ENCODE measurements around the gene GJA5. TPM values are rescaled to one million over a fixed set of nuclear protein-coding genes. Genes with fewer than 3 reads are reported as not detected.

GJA5 gene
- polyA plus RNA-seq, 2 of the 4 experiments (the other 2 are of a cell fraction), result not detected

GRCh38 chr1:147762233-147763024, 2.0 kb upstream of the GJA5 start (continued):
- TF ChIP-seq RAD21 (conservative IDR thresholded peaks at IDR 0.05 in 1 of 2, IDR thresholded peaks at IDR 0.05 in 1 of 2), result no peak
- no peak for TF ChIP-seq MYC (IDR thresholded peaks at IDR 0.05; ENCODE audit: borderline replicate concordance, low read length)

GRCh38 chr1:147758379-147759100, 1.9 kb downstream of the GJA5 start:
- ChIA-PET POLR2A (no interaction called here), CTCF (no interaction called here)
- no peak overlapping the region for H3K4me3 ChIP-seq
- no peak for DNase-seq (ENCODE audit: low read depth in 1 of 2, low spot score in 1 of 2)
- TF ChIP-seq TFCP2L1 (CRISPR knock-in tag; IDR thresholded peaks at IDR 0.05) (no peak), RNF2 (IDR thresholded peaks at IDR 0.05; ENCODE audit: borderline replicate concordance, low read depth) (no peak)
- no peak overlapping the region for H3K27ac ChIP-seq
- 65% methylated on average over 24 of the region's 24 CpGs for WGBS (ENCODE audit: missing lambda C conversion rate)
- no peak for ATAC-seq
- H3K4me1 ChIP-seq, result no peaks in the 10 kb centered on the region
- H3K9me3 ChIP-seq, result no peaks in the 10 kb centered on the region
- no peak overlapping the region for H3K4me2 ChIP-seq
- no peak for FAIRE-seq

GRCh38 chr1:147757015-147757990, 3.1 kb downstream of the GJA5 start:
- Histone ChIP-seq H3K4me1 (no peaks in the 10 kb centered on the region), H3K9me3 (no peaks in the 10 kb centered on the region), H3K4me3 (no peak overlapping the region), H3K27ac (no peak overlapping the region), H3K4me2 (no peak overlapping the region)
- ChIA-PET POLR2A (no interaction called here), CTCF (no interaction called here)
- ATAC-seq, result no peak
- 34% methylated on average over 4 of the region's 4 CpGs for WGBS (ENCODE audit: missing lambda C conversion rate)
- no peak for FAIRE-seq
- TF ChIP-seq CBX8 (IDR thresholded peaks at IDR 0.05), result no peak
- no peak for TF ChIP-seq HOXB5 (CRISPR knock-in tag; IDR thresholded peaks at IDR 0.05)
- no peak for TF ChIP-seq PBX3 (IDR thresholded peaks at IDR 0.05)
- TF ChIP-seq ZSCAN20 (CRISPR knock-in tag; IDR thresholded peaks at IDR 0.05), result no peak
- TF ChIP-seq HEYL (CRISPR knock-in tag; IDR thresholded peaks at IDR 0.05), result no peak
- no peak for TF ChIP-seq CHD2 (IDR thresholded peaks at IDR 0.05; ENCODE audit: low read length, partially characterized antibody)
- TF ChIP-seq NFE2L2 (conservative IDR thresholded peaks at IDR 0.05; ENCODE audit: low read length), result no peak
- no peak for TF ChIP-seq HMGXB4 (CRISPR knock-in tag; IDR thresholded peaks at IDR 0.05; ENCODE audit: borderline replicate concordance)
- no peak for TF ChIP-seq CTCF (IDR thresholded peaks at IDR 0.05)
- no peak for TF ChIP-seq RFX5 (IDR thresholded peaks at IDR 0.05)
- TF ChIP-seq CHD4 (IDR thresholded peaks at IDR 0.05; ENCODE audit: borderline replicate concordance), result no peak
- no peak for TF ChIP-seq HOXB13 (CRISPR knock-in tag; IDR thresholded peaks at IDR 0.05; ENCODE audit: low read depth)
- TF ChIP-seq ATOH8 (CRISPR knock-in tag; IDR thresholded peaks at IDR 0.05; ENCODE audit: low read depth), result no peak
- TF ChIP-seq MAFK (IDR thresholded peaks at IDR 0.05; ENCODE audit: partially characterized antibody), result no peak
- TF ChIP-seq SMC3 (IDR thresholded peaks at IDR 0.05), result no peak
- no peak for TF ChIP-seq PHF8 (IDR thresholded peaks at IDR 0.05; ENCODE audit: borderline replicate concordance, low read depth)
- DNase-seq (ENCODE audit: low read depth in 1 of 2, low spot score in 1 of 2), result no peak

Measured in A549 (cell line).